GM12878 (cell line): ENCODE measurements around the gene PRMT2. TPM values are rescaled to one million over a fixed set of nuclear protein-coding genes. Genes with fewer than 3 reads are reported as not detected.

Experiments used
- ATAC-seq: fragments of 200-7000 bp; cut with Tn5 transposase; 3 replicates; pipeline ENCODE4 v1.9.1; 2020; ENCODE audit warnings: mild to moderate bottlenecking, moderate library complexity
- BruUV-seq: library from RNA; stranded (reverse); fragments of 400-500 nt; replicated peaks from 2 replicates; lab custom pipeline; 2021; lab: Mats Ljungman, UMichigan
- CTCF ChIA-PET: fragments of 300-600 bp; sonication (Branson Sonifier 250); formaldehyde crosslinking; extraction: SDS; loops from one replicate; lab custom pipeline; 2021; ENCODE audit warnings: inconsistent platforms; lab: Yijun Ruan, JAX
- POLR2A ChIA-PET: fragments of 350-600 bp; formaldehyde crosslinking; extraction: SDS; loops from one replicate; lab custom pipeline; 2021; ENCODE audit warnings: inconsistent platforms; lab: Charles Lee
- RAD21 ChIA-PET: fragments of 300-600 bp; sonication (Branson Sonifier 250); formaldehyde crosslinking; loops from one replicate; lab custom pipeline; 2023; ENCODE audit warnings: antibody characterized with exemption; ENCODE audit not compliant: unreplicated experiment; lab: Charles Lee
- SMC1A ChIA-PET: fragments of 300-600 bp; sonication (Branson Sonifier 250); formaldehyde crosslinking; loops from one replicate; lab custom pipeline; 2023; ENCODE audit not compliant: unreplicated experiment, uncharacterized antibody; lab: Charles Lee
- DNase-seq: peaks from one replicate; pipeline ENCODE4 v3.0.0-alpha.2; 2011; ENCODE audit warnings: low read depth, low spot score
- FAIRE-seq: peaks from 3 replicates; lab custom pipeline; 2011; peaks lifted over from hg19 to GRCh38; lab: Jason Lieb, UNC
- H2AFZ ChIP-seq: 2 replicates; pipeline ENCODE4 v1.6.0; 2011; ENCODE audit warnings: low read depth, low read length, control low read depth; ENCODE audit not compliant: control insufficient read depth
- H3K27ac ChIP-seq: 2 replicates; pipeline ENCODE4 v1.5.1; 2011; ENCODE audit warnings: control low read depth; ENCODE audit not compliant: control insufficient read depth, insufficient read depth
- H3K27me3 ChIP-seq, 2 experiments: replicated peaks in 1 of 2; 2 replicates each; pipeline versions ENCODE4 v1.6.0 to v1.6.1; 2011; ENCODE audit warnings: low read length in 1 of 2; ENCODE audit not compliant: control insufficient read depth in 2 of 2, insufficient read depth in 2 of 2
- H3K36me3 ChIP-seq, 2 experiments: 2 replicates each; pipeline ENCODE4 v1.5.1; 2011; ENCODE audit warnings: low read length in 1 of 2; ENCODE audit not compliant: control insufficient read depth in 2 of 2, insufficient read depth in 2 of 2
- H3K4me1 ChIP-seq: 2 replicates; pipeline ENCODE4 v1.6.1; 2011; ENCODE audit warnings: mild to moderate bottlenecking, low read length, moderate library complexity, mixed read lengths; ENCODE audit not compliant: control insufficient read depth, insufficient read depth
- H3K4me2 ChIP-seq: 2 replicates; pipeline ENCODE4 v1.6.0; 2011; ENCODE audit warnings: control low read depth; ENCODE audit not compliant: control insufficient read depth, insufficient read depth
- H3K4me3 ChIP-seq: fragments of 200-600 bp; sonication (generic); 2 replicates; pipeline ENCODE4 v1.5.1; 2016
- H3K79me2 ChIP-seq: 2 replicates; pipeline ENCODE4 v1.6.0; 2011; ENCODE audit warnings: low read length; ENCODE audit not compliant: control insufficient read depth, insufficient read depth
- H3K9ac ChIP-seq: 2 replicates; pipeline ENCODE4 v1.8.0; 2011; ENCODE audit warnings: low read length, control low read depth, mixed read lengths; ENCODE audit not compliant: control insufficient read depth, insufficient read depth
- H3K9me3 ChIP-seq: replicated peaks from 3 replicates; pipeline ENCODE4 v1.5.1; 2011; ENCODE audit warnings: mild to moderate bottlenecking, low read length; ENCODE audit not compliant: control insufficient read depth, insufficient read depth
- H4K20me1 ChIP-seq: 2 replicates; pipeline ENCODE4 v1.6.0; 2011; ENCODE audit not compliant: control insufficient read depth, insufficient read depth
- BMI1 ChIP-seq: fragments of 450-650 bp; IDR thresholded peaks from 2 replicates; pipeline ENCODE4 v1.6.1; 2016; ENCODE audit warnings: mild to moderate bottlenecking, moderate library complexity, borderline replicate concordance
- CREM ChIP-seq: IDR thresholded peaks from 2 replicates; pipeline ENCODE4 v1.6.1; 2014; ENCODE audit warnings: antibody characterized with exemption, low read depth
- PAX5 ChIP-seq: IDR thresholded peaks from 2 replicates; pipeline ENCODE4 v1.6.1; 2011; ENCODE audit warnings: low read depth, low read length, borderline replicate concordance
- ZZZ3 ChIP-seq: IDR thresholded peaks from 2 replicates; pipeline ENCODE4 v1.6.1; 2011; ENCODE audit warnings: low read depth; ENCODE audit not compliant: control insufficient read depth, insufficient read length
- WGBS: methylation state at CpG from one replicate; pipeline ENCODE4 v1.1.6; 2016; ENCODE audit warnings: low lambda C conversion rate; ENCODE audit not compliant: insufficient replicate concordance, insufficient coverage; ENCODE audit errors: missing lambda C conversion rate; 5-methylcytosine and 5-hydroxymethylcytosine counted together
- in situ Hi-C: fragments of 300-500 bp; cut with MboI; formaldehyde crosslinking; loops from 9 replicates; pipeline ENCODE4 v1.14.3; 2018; ENCODE audit warnings: mixed read lengths
- intact Hi-C: fragments of 100-400 bp; cut with micrococcal nuclease; formaldehyde crosslinking; loops from one replicate; pipeline ENCODE4 v1.14.2; 2022; ENCODE audit not compliant: unreplicated experiment
- polyA plus RNA-seq, 11 experiments: library from polyadenylated mRNA; depleted of rRNA in 4 of 11; unstranded in 6 of 11; stranded (reverse) in 5 of 11; fragments of >200 nt; fragmentation: Nextera tagmentation in 4 of 11; fragmentation: Illumina TruSeq in 1 of 11; extraction: Ambion mirVana in 4 of 11; extraction: Trizol in 1 of 11; gene quantifications; 1 replicate in 1 of 11; 2 replicates in 10 of 11; pipeline versions ENCODE4 v1.2.1 to v1.2.3, GENCODE V29; 2011 to 2016; ENCODE audit warnings: inconsistent platforms in 2 of 11, missing spikeins in 2 of 11, low read depth in 1 of 11
- total RNA-seq, 4 experiments: library from RNA; depleted of rRNA in 3 of 4; stranded (reverse); fragments of >200 nt in 3 of 4; fragmentation: Illumina TruSeq in 1 of 4; extraction: Trizol in 1 of 4; gene quantifications; 2 replicates each; pipeline versions ENCODE4 v1.2.1 to v1.2.3, GENCODE V29; 2013 to 2021
- TF ChIP-seq, protein P1 (sequence below): fragments of 450-650 bp; IDR thresholded peaks from 2 replicates; pipeline ENCODE4 v1.6.1; 2017; ENCODE audit warnings: mild to moderate bottlenecking, moderate library complexity

PRMT2 gene
- total and polyA plus RNA-seq, 10 of the 15 experiments (the other 5 are each of a cell fraction or from before 2014, with no cell fraction given), result 16.1 to 48.6 (median 36.2) TPM

DNA sequence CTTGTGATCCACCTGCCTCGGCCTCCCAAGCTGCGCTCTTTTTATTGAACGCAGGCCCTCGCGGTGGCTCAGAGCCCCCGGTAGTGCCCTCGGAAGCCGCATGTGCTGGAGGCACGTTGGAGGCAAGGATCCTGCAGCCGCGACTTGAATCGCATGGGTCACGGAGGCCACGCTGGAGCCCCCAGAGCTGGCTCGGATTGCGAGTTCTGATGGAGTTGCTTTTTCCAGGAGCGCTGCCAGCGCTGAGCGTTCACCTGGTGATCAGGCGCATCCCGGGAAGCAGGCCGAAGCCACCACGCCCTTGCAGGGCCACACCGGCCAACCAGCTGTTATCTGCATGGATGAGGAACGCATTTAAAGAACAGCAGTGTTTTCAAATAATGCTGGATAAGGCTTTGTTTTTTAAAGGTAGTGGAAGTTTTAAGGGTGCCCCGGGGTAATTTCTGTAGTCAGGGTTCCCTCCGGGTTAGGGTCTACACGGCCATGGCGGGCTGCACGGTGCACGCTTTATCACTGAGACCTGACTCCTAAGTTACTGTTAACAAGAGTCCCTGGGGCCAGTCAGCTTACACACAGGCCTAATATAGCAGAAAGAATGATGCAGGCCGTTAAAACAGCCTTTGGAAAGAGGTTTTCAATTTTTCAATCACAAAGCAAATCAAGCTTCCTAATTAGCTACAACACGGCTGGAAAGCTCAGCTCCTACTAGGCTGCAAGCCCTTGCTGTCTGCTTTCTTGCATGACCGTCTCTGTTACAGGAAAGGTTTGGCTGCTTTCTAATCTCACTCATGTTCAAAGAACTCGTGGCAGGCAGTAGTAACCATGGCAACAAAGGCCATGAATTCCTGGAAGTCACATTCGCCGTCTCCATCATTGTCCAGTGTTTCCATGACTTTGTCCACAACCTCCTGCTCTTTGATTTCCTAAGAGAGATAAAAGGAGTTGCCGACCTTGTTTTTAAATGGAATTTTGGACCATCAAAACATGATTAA, 36.6 kb upstream of the PRMT2 start:
- 75% methylated on average over 38 of the region's 38 CpGs for WGBS
- intact Hi-C loops, result no loop called here
- Histone ChIP-seq H3K79me2 (no peaks in the 10 kb centered on the region), H3K27ac (no peak overlapping the region), H3K4me3 (no peak overlapping the region), H3K4me1 (no peaks in the 10 kb centered on the region), H3K9ac (no peak overlapping the region), H4K20me1 (no peaks in the 10 kb centered on the region), H3K4me2 (no peak overlapping the region), H3K36me3 (no peaks in the 10 kb centered on the region), H3K27me3 (no peaks in the 10 kb centered on the region), H3K9me3 (peaks cover 2% of the 10 kb centered on the region; the same call in 2 of the 3 replicates), H2AFZ (no peak overlapping the region)
- ATAC-seq (no peak), FAIRE-seq (no peak), DNase-seq (no peak)
- POLR2A ChIA-PET, result no interaction called here
- no peak for TF ChIP-seq CREM
- TF ChIP-seq, protein P1, sequence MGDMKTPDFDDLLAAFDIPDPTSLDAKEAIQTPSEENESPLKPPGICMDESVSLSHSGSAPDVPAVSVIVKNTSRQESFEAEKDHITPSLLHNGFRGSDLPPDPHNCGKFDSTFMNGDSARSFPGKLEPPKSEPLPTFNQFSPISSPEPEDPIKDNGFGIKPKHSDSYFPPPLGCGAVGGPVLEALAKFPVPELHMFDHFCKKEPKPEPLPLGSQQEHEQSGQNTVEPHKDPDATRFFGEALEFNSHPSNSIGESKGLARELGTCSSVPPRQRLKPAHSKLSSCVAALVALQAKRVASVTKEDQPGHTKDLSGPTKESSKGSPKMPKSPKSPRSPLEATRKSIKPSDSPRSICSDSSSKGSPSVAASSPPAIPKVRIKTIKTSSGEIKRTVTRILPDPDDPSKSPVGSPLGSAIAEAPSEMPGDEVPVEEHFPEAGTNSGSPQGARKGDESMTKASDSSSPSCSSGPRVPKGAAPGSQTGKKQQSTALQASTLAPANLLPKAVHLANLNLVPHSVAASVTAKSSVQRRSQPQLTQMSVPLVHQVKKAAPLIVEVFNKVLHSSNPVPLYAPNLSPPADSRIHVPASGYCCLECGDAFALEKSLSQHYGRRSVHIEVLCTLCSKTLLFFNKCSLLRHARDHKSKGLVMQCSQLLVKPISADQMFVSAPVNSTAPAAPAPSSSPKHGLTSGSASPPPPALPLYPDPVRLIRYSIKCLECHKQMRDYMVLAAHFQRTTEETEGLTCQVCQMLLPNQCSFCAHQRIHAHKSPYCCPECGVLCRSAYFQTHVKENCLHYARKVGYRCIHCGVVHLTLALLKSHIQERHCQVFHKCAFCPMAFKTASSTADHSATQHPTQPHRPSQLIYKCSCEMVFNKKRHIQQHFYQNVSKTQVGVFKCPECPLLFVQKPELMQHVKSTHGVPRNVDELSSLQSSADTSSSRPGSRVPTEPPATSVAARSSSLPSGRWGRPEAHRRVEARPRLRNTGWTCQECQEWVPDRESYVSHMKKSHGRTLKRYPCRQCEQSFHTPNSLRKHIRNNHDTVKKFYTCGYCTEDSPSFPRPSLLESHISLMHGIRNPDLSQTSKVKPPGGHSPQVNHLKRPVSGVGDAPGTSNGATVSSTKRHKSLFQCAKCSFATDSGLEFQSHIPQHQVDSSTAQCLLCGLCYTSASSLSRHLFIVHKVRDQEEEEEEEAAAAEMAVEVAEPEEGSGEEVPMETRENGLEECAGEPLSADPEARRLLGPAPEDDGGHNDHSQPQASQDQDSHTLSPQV, result no peak
- 0 out of 2 replicates have a peak, but pooled peaks have one; percentile 40 for TF ChIP-seq BMI1
- TF ChIP-seq PAX5, result no peak
- no peak for TF ChIP-seq ZZZ3
- CTCF ChIA-PET, result no interaction called here
- no TSS peak for BruUV-seq
- in situ Hi-C loops, result no loop called here
- RAD21 ChIA-PET, result no interaction called here
- SMC1A ChIA-PET, result interaction anchor here (1.7 kb wide), 1 partner anchor 10 kb away, joined by 4 read pairs; no protein-coding TSS in a partner anchor
